K562 (cell line): ENCODE results near the gene EEA1. TPM values are rescaled to one million over a fixed set of nuclear protein-coding genes. Genes with fewer than 3 reads are reported as not detected.

Experiments
- ATAC-seq: fragments of 200-7000 bp; cut with Tn5 transposase; 3 replicates; pipeline ENCODE4 v1.9.1; 2020; ENCODE audit warnings: moderate library complexity
- BruUV-seq: library from RNA; stranded (reverse); fragments of 400-500 nt; replicated peaks from 2 replicates; lab custom pipeline; 2021; lab: Mats Ljungman, UMichigan
- CTCF ChIA-PET: fragments of 300-600 bp; formaldehyde crosslinking; extraction: SDS; loops from one replicate; lab custom pipeline; 2021; ENCODE audit warnings: low intra/inter-chr PET ratio; lab: Yijun Ruan, JAX
- POLR2A ChIA-PET: fragments of 300-600, 350-650 bp; sonication (Branson Sonifier 250); formaldehyde crosslinking; extraction: SDS; loops from one replicate; lab custom pipeline; 2021; ENCODE audit warnings: antibody characterized with exemption, inconsistent platforms; lab: Yijun Ruan, JAX
- DNase-seq, 4 experiments: peaks; one replicate each; pipeline versions ENCODE4 v3.0.0 to v3.0.0-alpha.2; 2011 to 2018; ENCODE audit warnings: low spot score in 3 of 4, mixed read lengths in 3 of 4; ENCODE audit errors: extremely low read depth in 1 of 4
- FAIRE-seq: peaks from 2 replicates; lab custom pipeline; 2011; peaks lifted over from hg19 to GRCh38; lab: Jason Lieb, UNC
- H2AFZ ChIP-seq: 2 replicates; pipeline ENCODE4 v1.6.0; 2011; ENCODE audit warnings: low read depth, low read length, control low read depth, inconsistent platforms
- H3K27ac ChIP-seq: fragments of 200-600 bp; 3 replicates; pipeline ENCODE4 v1.8.0; 2011; ENCODE audit warnings: low read depth, mild to moderate bottlenecking, control low read depth, inconsistent platforms, low read length, moderate library complexity, mixed read lengths; ENCODE audit errors: extremely low read depth
- H3K27me3 ChIP-seq, 2 experiments: fragments of 300-600 bp in 1 of 2; 2 replicates in 1 of 2; 3 replicates in 1 of 2; pipeline versions ENCODE4 v1.6.0 to v1.8.0; 2011; ENCODE audit warnings: inconsistent platforms in 2 of 2, low read length in 2 of 2, mild to moderate bottlenecking in 1 of 2, mixed read lengths in 1 of 2, moderate library complexity in 1 of 2; ENCODE audit not compliant: control insufficient read depth in 2 of 2, insufficient read depth in 2 of 2
- H3K36me3 ChIP-seq: fragments of 300-600 bp; 3 replicates; pipeline ENCODE4 v1.8.0; 2011; ENCODE audit warnings: mild to moderate bottlenecking, low read length, inconsistent platforms; ENCODE audit not compliant: control insufficient read depth, insufficient read depth
- H3K4me1 ChIP-seq, 2 experiments: fragments of 200-600 bp in 1 of 2; replicated peaks in 1 of 2; 2 replicates in 1 of 2; 3 replicates in 1 of 2; pipeline versions ENCODE4 v1.5.1 to v1.8.0; 2011; ENCODE audit warnings: inconsistent platforms in 2 of 2, low read length in 2 of 2, mild to moderate bottlenecking in 1 of 2, mixed read lengths in 1 of 2, moderate library complexity in 1 of 2; ENCODE audit not compliant: control insufficient read depth in 2 of 2, insufficient read depth in 2 of 2
- H3K4me2 ChIP-seq: 2 replicates; pipeline ENCODE4 v1.6.1; 2011; ENCODE audit warnings: low read length, control low read depth, inconsistent platforms, mixed read lengths; ENCODE audit not compliant: insufficient read depth
- H3K4me3 ChIP-seq: fragments of 200-600 bp; sonication (generic), shearing (Covaris generic); 2 replicates; pipeline ENCODE4 v1.5.1; 2016; ENCODE audit warnings: control low read depth, inconsistent platforms
- H3K79me2 ChIP-seq: fragments of 200-600 bp; 3 replicates; pipeline ENCODE4 v1.8.0; 2011; ENCODE audit warnings: low read length, inconsistent platforms; ENCODE audit not compliant: control insufficient read depth, insufficient read depth
- H3K9ac ChIP-seq, 2 experiments: 2 replicates each; pipeline versions ENCODE4 v1.6.0 to v1.6.1; 2011; ENCODE audit warnings: low read depth in 2 of 2, low read length in 2 of 2, control low read depth in 1 of 2, inconsistent platforms in 1 of 2, mild to moderate bottlenecking in 1 of 2, mixed read lengths in 1 of 2; ENCODE audit not compliant: insufficient read depth in 1 of 2
- H3K9me1 ChIP-seq: one replicate; pipeline ENCODE4 v1.6.0; 2011; ENCODE audit warnings: inconsistent platforms, mild to moderate bottlenecking, low read length, moderate library complexity; ENCODE audit not compliant: control insufficient read depth, insufficient read depth
- H3K9me3 ChIP-seq: replicated peaks from 2 replicates; pipeline ENCODE4 v1.5.1; 2011; ENCODE audit warnings: low read depth, low read length, inconsistent platforms; ENCODE audit not compliant: control insufficient read depth, insufficient read depth
- H4K20me1 ChIP-seq: replicated peaks from 2 replicates; pipeline ENCODE4 v1.6.1; 2011; ENCODE audit warnings: low read length, inconsistent platforms, mixed read lengths; ENCODE audit not compliant: control insufficient read depth, insufficient read depth
- ARID4B ChIP-seq: sonication (generic); formaldehyde crosslinking; IDR thresholded peaks from 2 replicates; pipeline ENCODE4 v1.8.0; 2022; ENCODE audit warnings: mild to moderate bottlenecking, missing genetic modification reagents
- MAFK ChIP-seq: IDR thresholded peaks from 2 replicates; pipeline ENCODE4 v1.6.1; 2011; ENCODE audit warnings: low read length, improper control_type of control experiment
- NKRF ChIP-seq: fragments of 450-650 bp; IDR thresholded peaks from 2 replicates; pipeline ENCODE4 v1.6.1; 2016; ENCODE audit warnings: borderline replicate concordance
- REST ChIP-seq, 2 experiments: fragments of 450-650 bp; formaldehyde crosslinking in 1 of 2; IDR thresholded peaks; 2 replicates each; pipeline versions ENCODE4 v1.4.0 to v1.6.1; 2014 to 2020; ENCODE audit warnings: mild to moderate bottlenecking in 2 of 2, borderline replicate concordance in 1 of 2, low read depth in 1 of 2
- whole genome bisulfite sequencing: fragments of 100-300 bp; shearing (Covaris generic); methylation state at CpG from one replicate; pipeline ENCODE4 v1.1.6; 2016; ENCODE audit warnings: low coverage, mixed read lengths; ENCODE audit not compliant: insufficient coverage; ENCODE audit errors: missing lambda C conversion rate; 5-methylcytosine and 5-hydroxymethylcytosine counted together
- in situ Hi-C: fragments of 300-500 bp; cut with MboI; formaldehyde crosslinking; loops from 4 replicates; pipeline ENCODE4 v1.15.0; 2018; ENCODE audit warnings: inconsistent platforms, mixed read lengths
- intact Hi-C: fragments of 100-400 bp; cut with micrococcal nuclease; formaldehyde crosslinking; loops from 2 replicates; pipeline ENCODE4 v1.14.2; 2022
- polyA plus RNA-seq, 8 experiments: library from polyadenylated mRNA; depleted of rRNA in 4 of 8; stranded (reverse) in 5 of 8; unstranded in 3 of 8; fragments of >200 nt; fragmentation: Nextera tagmentation in 2 of 8; fragmentation: Illumina TruSeq in 1 of 8; extraction: Ambion mirVana in 2 of 8; extraction: Trizol in 1 of 8; gene quantifications; 2 replicates each; pipeline versions ENCODE4 v1.2.1 to v1.2.3, GENCODE V29; 2011 to 2014; ENCODE audit warnings: inconsistent platforms in 1 of 8, missing spikeins in 1 of 8
- total RNA-seq, 7 experiments: library from RNA; depleted of rRNA in 6 of 7; stranded (reverse); fragments of >200 nt in 6 of 7; fragmentation: Illumina TruSeq in 2 of 7; extraction: Trizol in 2 of 7; gene quantifications; 2 replicates each; pipeline versions ENCODE4 v1.2.1 to v1.2.3, GENCODE V29; 2011 to 2021; ENCODE audit warnings: low replicate concordance in 1 of 7

EEA1 gene
- total and polyA plus RNA-seq, 9 of the 15 experiments (the other 6 are each of a cell fraction or from before 2014, with no cell fraction given) = 3.5 to 17.1 (median 7.5) TPM

GRCh38 chr12:92784797-92785562 is 144.1 kb downstream of the EEA1 start:
- POLR2A ChIA-PET = interaction anchor here (0.9 to 1.4 kb wide), 2 partner anchors 14 to 27 kb away, joined by 3 to 4 read pairs; no protein-coding TSS in a partner anchor
- 40% methylated on average over 1 of the region's 1 CpG for WGBS
- TF ChIP-seq ARID4B (CRISPR knock-in tag) (0 out of 2 replicates have a peak, but pooled peaks have one; percentile 32), NKRF (peak; percentile 19; the same call in 1 of the 2 replicates), MAFK (peak; percentile 88), REST (IDR thresholded peaks at IDR 0.05; ENCODE audit: borderline replicate concordance) (peak; percentile 74), REST (CRISPR knock-in tag; IDR thresholded peaks at IDR 0.05; ENCODE audit: low read depth) (no peak)

More at GRCh38 chr12:92784797-92785562, 144.1 kb downstream of the EEA1 start:
- Histone ChIP-seq H3K9me3 (no peaks in the 10 kb centered on the region), H3K79me2 (no peaks in the 10 kb centered on the region), H3K4me2 (no peak overlapping the region), H2AFZ (no peak overlapping the region), H3K9me1 (no peaks in the 10 kb centered on the region), H3K9ac (no peak overlapping the region), H3K4me1 (no peaks in the 10 kb centered on the region), H3K27me3 (no peaks in the 10 kb centered on the region), H3K36me3 (peaks cover 27% of the 10 kb centered on the region; the same call in 2 of the 3 replicates), H3K27ac (no peak overlapping the region), H3K4me3 (no peak overlapping the region), H4K20me1 (no peaks in the 10 kb centered on the region)
- no TSS peak for BruUV-seq
- intact Hi-C loops (loop anchor here (5.0 to 10.0 kb wide), 4 partner anchors 142 to 632 kb away; partner anchors contain the start of gene EEA1), in situ Hi-C loops (loop anchor here (25.0 kb wide), 2 partner anchors 627 to 1327 kb away; no protein-coding TSS in a partner anchor)
- peak; percentile 100 for ATAC-seq
- peak; percentile 88 for FAIRE-seq
- CTCF ChIA-PET = interaction anchor here (0.6 to 1.7 kb wide), 9 partner anchors 609 to 1748 kb away, joined by 3 to 11 read pairs (median 3); no protein-coding TSS in a partner anchor
- peak; percentile 67 to 77 (median 72) for DNase-seq
